K562 (cell line): ENCODE results near the gene PELI2. TPM values are rescaled to one million over a fixed set of nuclear protein-coding genes. Genes with fewer than 3 reads are reported as not detected.

Source experiments
- ARHGAP35 ChIP-seq: fragments of 450-650 bp; IDR thresholded peaks from 2 replicates; pipeline ENCODE4 v1.6.1; 2018; ENCODE audit not compliant: partially characterized antibody
- BRCA1 ChIP-seq, 2 experiments: fragments of 450-650 bp in 1 of 2; sonication (generic) in 1 of 2; formaldehyde crosslinking in 1 of 2; IDR thresholded peaks; 2 replicates each; pipeline versions ENCODE4 v1.5.0 to v1.6.1; 2017 to 2020; ENCODE audit warnings: mild to moderate bottlenecking in 1 of 2, missing genetic modification reagents in 1 of 2
- ETS2 ChIP-seq: IDR thresholded peaks from 2 replicates; pipeline ENCODE4 v1.6.1; 2016; ENCODE audit warnings: borderline replicate concordance, missing genetic modification characterization, mild to moderate bottlenecking, moderate library complexity, missing compliant biosample characterization; ENCODE audit not compliant: poor library complexity, severe bottlenecking
- FOXA1 ChIP-seq: fragments of 450-650 bp; IDR thresholded peaks from 2 replicates; pipeline ENCODE4 v1.6.1; 2016; ENCODE audit warnings: mild to moderate bottlenecking, borderline replicate concordance
- HNRNPUL1 ChIP-seq: fragments of 200-400 bp; formaldehyde crosslinking; IDR thresholded peaks from 2 replicates; pipeline ENCODE4 v1.6.1; 2017; ENCODE audit warnings: low read length
- KAT7 ChIP-seq: sonication (generic); formaldehyde crosslinking; IDR thresholded peaks from 2 replicates; pipeline ENCODE4 v1.8.0; 2022; ENCODE audit warnings: missing genetic modification reagents, mild to moderate bottlenecking, borderline replicate concordance
- MEF2D ChIP-seq: conservative IDR thresholded peaks from 2 replicates; pipeline ENCODE4 v1.6.1; 2016; ENCODE audit warnings: low read depth, missing genetic modification characterization, missing compliant biosample characterization
- MTA3 ChIP-seq: fragments of 450-650 bp; formaldehyde crosslinking; IDR thresholded peaks from 2 replicates; pipeline ENCODE4 v1.6.1; 2017; ENCODE audit warnings: mild to moderate bottlenecking, borderline replicate concordance
- NR2C1 ChIP-seq, 2 experiments: fragments of 450-650 bp; IDR thresholded peaks; 2 replicates each; pipeline ENCODE4 v1.6.1; 2017; ENCODE audit warnings: mild to moderate bottlenecking in 2 of 2, antibody characterized with exemption in 1 of 2, inconsistent platforms in 1 of 2, missing compliant biosample characterization in 1 of 2, missing genetic modification characterization in 1 of 2
- PRMT5 ChIP-seq: sonication (generic); formaldehyde crosslinking; IDR thresholded peaks from 2 replicates; pipeline ENCODE4 v1.5.0; 2020; ENCODE audit warnings: missing genetic modification reagents
- SMC3 ChIP-seq: conservative IDR thresholded peaks from 2 replicates; pipeline ENCODE4 v1.6.1; 2011; ENCODE audit warnings: low read depth, low read length, improper control_type of control experiment; ENCODE audit not compliant: insufficient read depth
- SP2 ChIP-seq: IDR thresholded peaks from 2 replicates; pipeline ENCODE4 v1.6.1; 2011; ENCODE audit warnings: mild to moderate bottlenecking, low read depth, low read length, moderate library complexity; ENCODE audit not compliant: poor library complexity, severe bottlenecking; ENCODE audit errors: extremely low read depth
- TAF7 ChIP-seq: fragments of 450-650 bp; IDR thresholded peaks from 2 replicates; pipeline ENCODE4 v1.6.1; 2016; ENCODE audit warnings: missing genetic modification characterization, missing compliant biosample characterization
- XRCC5 ChIP-seq: fragments of 200-400 bp; formaldehyde crosslinking; IDR thresholded peaks from 2 replicates; pipeline ENCODE4 v1.6.1; 2017; ENCODE audit warnings: low read depth, mild to moderate bottlenecking, low read length
- ZC3H4 ChIP-seq: sonication (generic); formaldehyde crosslinking; IDR thresholded peaks from 2 replicates; pipeline ENCODE4 v1.9.0; 2021; ENCODE audit warnings: missing genetic modification reagents, borderline replicate concordance
- ZFX ChIP-seq: sonication (generic); formaldehyde crosslinking; IDR thresholded peaks from 2 replicates; pipeline ENCODE4 v1.8.0; 2022; ENCODE audit warnings: mild to moderate bottlenecking, missing genetic modification reagents, moderate library complexity
- ZNF175 ChIP-seq: fragments of 200-800 bp; sonication (Bioruptor generic); IDR thresholded peaks from 2 replicates; pipeline ENCODE4 v1.6.1; 2016; ENCODE audit warnings: low read depth, mild to moderate bottlenecking, missing genetic modification characterization, missing compliant biosample characterization
- ZNF354B ChIP-seq: fragments of 250-450 bp; sonication (Bioruptor Pico); IDR thresholded peaks from 2 replicates; pipeline ENCODE4 v1.4.0; 2020
- ZNF384 ChIP-seq: IDR thresholded peaks from 2 replicates; pipeline ENCODE4 v1.6.1; 2012; ENCODE audit warnings: low read depth, low read length, improper control_type of control experiment
- ZNF584 ChIP-seq: fragments of 200-800 bp; sonication (Bioruptor generic); IDR thresholded peaks from 2 replicates; pipeline ENCODE4 v1.6.1; 2016; ENCODE audit warnings: low read depth, mild to moderate bottlenecking, missing genetic modification characterization, missing compliant biosample characterization
- ZNF589 ChIP-seq: fragments of 200-800 bp; sonication (Bioruptor generic); IDR thresholded peaks from 2 replicates; pipeline ENCODE4 v1.6.1; 2016; ENCODE audit warnings: low read depth, missing genetic modification characterization, missing compliant biosample characterization
- ZNF830 ChIP-seq: fragments of 250-450 bp; sonication (Bioruptor Pico); IDR thresholded peaks from 2 replicates; pipeline ENCODE4 v1.5.0; 2021; ENCODE audit warnings: mild to moderate bottlenecking
- polyA plus RNA-seq, 8 experiments: library from polyadenylated mRNA; depleted of rRNA in 4 of 8; stranded (reverse) in 5 of 8; unstranded in 3 of 8; fragments of >200 nt; fragmentation: Nextera tagmentation in 2 of 8; fragmentation: Illumina TruSeq in 1 of 8; extraction: Ambion mirVana in 2 of 8; extraction: Trizol in 1 of 8; gene quantifications; 2 replicates each; pipeline versions ENCODE4 v1.2.1 to v1.2.3, GENCODE V29; 2011 to 2014; ENCODE audit warnings: inconsistent platforms in 1 of 8, missing spikeins in 1 of 8
- total RNA-seq, 7 experiments: library from RNA; depleted of rRNA in 6 of 7; stranded (reverse); fragments of >200 nt in 6 of 7; fragmentation: Illumina TruSeq in 2 of 7; extraction: Trizol in 2 of 7; gene quantifications; 2 replicates each; pipeline versions ENCODE4 v1.2.1 to v1.2.3, GENCODE V29; 2011 to 2021; ENCODE audit warnings: low replicate concordance in 1 of 7
- TF ChIP-seq, protein P1 (sequence below), 2 experiments: fragments of 200-800 bp in 1 of 2; sonication (Bioruptor generic) in 1 of 2; sonication (generic) in 1 of 2; formaldehyde crosslinking in 1 of 2; IDR thresholded peaks in 1 of 2; conservative IDR thresholded peaks in 1 of 2; 2 replicates each; pipeline versions ENCODE4 v1.5.0 to v1.6.1; 2016 to 2020; ENCODE audit warnings: missing compliant biosample characterization in 1 of 2, missing genetic modification characterization in 1 of 2, missing genetic modification reagents in 1 of 2
- TF ChIP-seq, protein P2 (sequence below): fragments of 200-800 bp; sonication (Bioruptor generic); IDR thresholded peaks from 2 replicates; pipeline ENCODE4 v1.6.1; 2017; ENCODE audit warnings: missing genetic modification characterization, missing compliant biosample characterization
- TF ChIP-seq, protein P3 (sequence below): fragments of 450-650 bp; conservative IDR thresholded peaks from 2 replicates; pipeline ENCODE4 v1.6.1; 2016; ENCODE audit warnings: missing genetic modification characterization, low read depth, mild to moderate bottlenecking, control low read depth, missing compliant biosample characterization

PELI2 gene
- total and polyA plus RNA-seq, 9 of the 15 experiments (the other 6 are each of a cell fraction or from before 2014, with no cell fraction given), result 0.20 to 1.5 (median 0.44) TPM

DNA sequence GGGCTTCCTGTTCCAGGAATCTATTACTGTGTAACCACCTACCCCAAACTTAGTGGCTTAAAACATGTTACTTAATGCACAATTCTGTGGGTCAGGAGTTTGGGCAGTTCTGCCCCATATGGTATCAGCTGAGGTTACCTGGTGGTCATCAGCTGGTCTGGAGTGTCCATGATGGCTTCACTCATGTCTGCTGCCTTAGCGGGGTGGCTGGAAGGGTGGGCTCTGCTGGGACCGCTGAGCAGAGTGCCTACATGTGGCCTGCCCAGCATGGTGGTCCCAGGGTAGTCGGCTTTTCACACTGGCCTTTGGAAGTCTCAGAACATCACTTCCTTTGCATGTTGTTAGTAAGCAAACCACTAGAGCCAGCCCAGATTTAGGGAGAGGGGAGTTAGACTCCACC lies 53.9 kb downstream of the PELI2 start (continued):
- TF ChIP-seq TAF7 (0 out of 2 replicates have a peak, but pooled peaks have one; percentile 18), ZNF175 (0 out of 2 replicates have a peak, but pooled peaks have one; percentile 33), PRMT5 (no peak), BRCA1 (IDR thresholded peaks at IDR 0.05) (no peak), BRCA1 (CRISPR knock-in tag; IDR thresholded peaks at IDR 0.05) (no peak), ZNF384 (no peak), SMC3 (no peak), NR2C1 (IDR thresholded peaks at IDR 0.05) (no peak), NR2C1 (tag; IDR thresholded peaks at IDR 0.05) (peak; percentile 22; the same call in 1 of the 2 replicates), HNRNPUL1 (no peak), XRCC5 (no peak), ZNF584 (CRISPR knock-in tag) (peak; percentile 83; the same call in 1 of the 2 replicates), ZC3H4 (CRISPR knock-in tag) (no peak), ZNF589 (CRISPR knock-in tag) (no peak), ZNF354B (CRISPR knock-in tag) (no peak), ZFX (no peak), MEF2D (tag) (0 out of 2 replicates have a peak, but pooled peaks have one; percentile 25), ARHGAP35 (no peak), FOXA1 (no peak), ETS2 (tag) (no peak), ZNF830 (no peak), KAT7 (CRISPR knock-in tag) (no peak), SP2 (no peak), MTA3 (no peak)
- TF ChIP-seq, protein P1, sequence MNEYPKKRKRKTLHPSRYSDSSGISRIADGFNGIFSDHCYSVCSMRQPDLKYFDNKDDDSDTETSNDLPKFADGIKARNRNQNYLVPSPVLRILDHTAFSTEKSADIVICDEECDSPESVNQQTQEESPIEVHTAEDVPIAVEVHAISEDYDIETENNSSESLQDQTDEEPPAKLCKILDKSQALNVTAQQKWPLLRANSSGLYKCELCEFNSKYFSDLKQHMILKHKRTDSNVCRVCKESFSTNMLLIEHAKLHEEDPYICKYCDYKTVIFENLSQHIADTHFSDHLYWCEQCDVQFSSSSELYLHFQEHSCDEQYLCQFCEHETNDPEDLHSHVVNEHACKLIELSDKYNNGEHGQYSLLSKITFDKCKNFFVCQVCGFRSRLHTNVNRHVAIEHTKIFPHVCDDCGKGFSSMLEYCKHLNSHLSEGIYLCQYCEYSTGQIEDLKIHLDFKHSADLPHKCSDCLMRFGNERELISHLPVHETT (CRISPR knock-in tag; conservative IDR thresholded peaks at IDR 0.05 in 1 of 2, IDR thresholded peaks at IDR 0.05 in 1 of 2), result peak in 1 of 2 experiments; percentile 56; a peak in 1 of 4 replicates
- TF ChIP-seq, protein P2, sequence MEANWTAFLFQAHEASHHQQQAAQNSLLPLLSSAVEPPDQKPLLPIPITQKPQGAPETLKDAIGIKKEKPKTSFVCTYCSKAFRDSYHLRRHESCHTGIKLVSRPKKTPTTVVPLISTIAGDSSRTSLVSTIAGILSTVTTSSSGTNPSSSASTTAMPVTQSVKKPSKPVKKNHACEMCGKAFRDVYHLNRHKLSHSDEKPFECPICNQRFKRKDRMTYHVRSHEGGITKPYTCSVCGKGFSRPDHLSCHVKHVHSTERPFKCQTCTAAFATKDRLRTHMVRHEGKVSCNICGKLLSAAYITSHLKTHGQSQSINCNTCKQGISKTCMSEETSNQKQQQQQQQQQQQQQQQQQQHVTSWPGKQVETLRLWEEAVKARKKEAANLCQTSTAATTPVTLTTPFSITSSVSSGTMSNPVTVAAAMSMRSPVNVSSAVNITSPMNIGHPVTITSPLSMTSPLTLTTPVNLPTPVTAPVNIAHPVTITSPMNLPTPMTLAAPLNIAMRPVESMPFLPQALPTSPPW, result 0 out of 2 replicates have a peak, but pooled peaks have one; percentile 3
- TF ChIP-seq, protein P3, sequence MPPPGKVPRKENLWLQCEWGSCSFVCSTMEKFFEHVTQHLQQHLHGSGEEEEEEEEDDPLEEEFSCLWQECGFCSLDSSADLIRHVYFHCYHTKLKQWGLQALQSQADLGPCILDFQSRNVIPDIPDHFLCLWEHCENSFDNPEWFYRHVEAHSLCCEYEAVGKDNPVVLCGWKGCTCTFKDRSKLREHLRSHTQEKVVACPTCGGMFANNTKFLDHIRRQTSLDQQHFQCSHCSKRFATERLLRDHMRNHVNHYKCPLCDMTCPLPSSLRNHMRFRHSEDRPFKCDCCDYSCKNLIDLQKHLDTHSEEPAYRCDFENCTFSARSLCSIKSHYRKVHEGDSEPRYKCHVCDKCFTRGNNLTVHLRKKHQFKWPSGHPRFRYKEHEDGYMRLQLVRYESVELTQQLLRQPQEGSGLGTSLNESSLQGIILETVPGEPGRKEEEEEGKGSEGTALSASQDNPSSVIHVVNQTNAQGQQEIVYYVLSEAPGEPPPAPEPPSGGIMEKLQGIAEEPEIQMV, result 0 out of 2 replicates have a peak, but pooled peaks have one; percentile 24
